ENCODE data around the gene CCN6.

Gene CCN6

GRCh38 chr6:112018619-112019416 is 35.1 kb upstream of the CCN6 start:
- TF ChIP-seq CTCF (IDR thresholded peaks at IDR 0.05) = no peak
- DNase-seq (ENCODE audit: low spot score) = peak; percentile 80
- Histone ChIP-seq H3K27ac (peak overlapping the region; percentile 27 to 78), H3K4me3 (no peak overlapping the region)

- no peak for TF ChIP-seq CTCF (IDR thresholded peaks at IDR 0.05)
- no peak overlapping the region for H3K4me3 ChIP-seq
- peak overlapping the region; percentile 23 to 78 for H3K27ac ChIP-seq
- no peak for DNase-seq (ENCODE audit: low spot score)
Measured at GRCh38 chr6:112019589-112019988, 34.3 kb upstream of the CCN6 start.

GRCh38 chr6:112021691-112022310 is 32.1 kb upstream of the CCN6 start:
- TF ChIP-seq CTCF (IDR thresholded peaks at IDR 0.05) = no peak
- H3K27ac ChIP-seq = no peak overlapping the region
- no peak for DNase-seq (ENCODE audit: low spot score)
- H3K4me3 ChIP-seq = no peak overlapping the region

- TF ChIP-seq CTCF (IDR thresholded peaks at IDR 0.05) = no peak
- DNase-seq (ENCODE audit: low spot score) = no peak
- Histone ChIP-seq H3K4me3 (no peak overlapping the region), H3K27ac (no peak overlapping the region)
Measured at GRCh38 chr6:112022749-112023148, 31.2 kb upstream of the CCN6 start.

- no peak for TF ChIP-seq CTCF (IDR thresholded peaks at IDR 0.05)
- Histone ChIP-seq H3K4me3 (no peak overlapping the region), H3K27ac (no peak overlapping the region)
Measured at GRCh38 chr6:112024464-112024863, 29.4 kb upstream of the CCN6 start.

GRCh38 chr6:112026933-112027332 is 27.0 kb upstream of the CCN6 start:
- H3K4me3 ChIP-seq = no peak overlapping the region
- TF ChIP-seq CTCF (IDR thresholded peaks at IDR 0.05) = no peak

More at GRCh38 chr6:112024464-112024863, 29.4 kb upstream of the CCN6 start:
- no peak for DNase-seq (ENCODE audit: low spot score)

More at GRCh38 chr6:112026933-112027332, 27.0 kb upstream of the CCN6 start:
- no peak for DNase-seq (ENCODE audit: low spot score)
- no peak overlapping the region for H3K27ac ChIP-seq
